HG03520 (cell line): ENCODE results near the gene NRAP.

Experiments
- ATAC-seq: cut with Tn5 transposase; IDR thresholded peaks from one replicate; pipeline ENCODE4 v1.9.1; 2021; ENCODE audit warnings: mild to moderate bottlenecking, moderate library complexity; ENCODE audit not compliant: unreplicated experiment

Gene NRAP

DNA sequence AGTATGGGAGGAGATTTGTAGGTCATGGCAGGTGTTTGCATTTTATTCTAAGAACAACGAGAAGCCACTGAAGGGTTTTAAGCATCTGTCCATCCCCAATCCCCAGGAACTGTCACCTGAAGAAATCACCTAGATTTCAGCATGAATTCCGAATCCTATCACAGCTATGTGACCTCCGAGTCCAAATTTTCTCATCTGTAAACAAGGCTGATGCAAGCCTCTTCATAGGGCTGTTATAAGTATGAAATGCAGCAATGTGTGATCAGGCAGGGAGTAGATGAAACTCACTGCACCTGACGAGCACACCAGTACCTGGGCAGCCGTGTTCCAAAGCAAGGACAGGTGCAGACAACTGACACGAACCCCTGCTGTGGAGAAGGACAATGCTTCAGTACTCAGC, 97.0 kb downstream of the NRAP start:
- no peak for ATAC-seq

DNA sequence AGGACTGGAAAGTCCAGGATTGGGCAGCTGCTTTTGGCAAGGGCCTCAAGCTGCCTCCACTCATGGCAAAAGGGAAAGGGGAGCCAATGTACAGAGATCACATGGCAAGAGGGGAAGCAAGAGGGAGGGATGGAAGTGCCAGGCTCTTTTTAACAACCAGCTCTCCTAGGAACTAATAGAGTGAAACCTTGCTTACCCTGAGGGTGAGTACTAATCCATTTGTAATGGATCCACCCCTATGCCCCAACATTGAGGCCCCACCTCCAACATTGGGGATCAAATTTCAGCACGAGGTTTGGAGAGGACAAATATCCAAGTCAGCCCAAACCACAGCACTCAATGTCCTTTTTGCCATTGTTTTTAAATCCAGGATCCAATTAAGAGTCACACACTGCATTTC, 98.5 kb downstream of the NRAP start:
- ATAC-seq = no peak

DNA sequence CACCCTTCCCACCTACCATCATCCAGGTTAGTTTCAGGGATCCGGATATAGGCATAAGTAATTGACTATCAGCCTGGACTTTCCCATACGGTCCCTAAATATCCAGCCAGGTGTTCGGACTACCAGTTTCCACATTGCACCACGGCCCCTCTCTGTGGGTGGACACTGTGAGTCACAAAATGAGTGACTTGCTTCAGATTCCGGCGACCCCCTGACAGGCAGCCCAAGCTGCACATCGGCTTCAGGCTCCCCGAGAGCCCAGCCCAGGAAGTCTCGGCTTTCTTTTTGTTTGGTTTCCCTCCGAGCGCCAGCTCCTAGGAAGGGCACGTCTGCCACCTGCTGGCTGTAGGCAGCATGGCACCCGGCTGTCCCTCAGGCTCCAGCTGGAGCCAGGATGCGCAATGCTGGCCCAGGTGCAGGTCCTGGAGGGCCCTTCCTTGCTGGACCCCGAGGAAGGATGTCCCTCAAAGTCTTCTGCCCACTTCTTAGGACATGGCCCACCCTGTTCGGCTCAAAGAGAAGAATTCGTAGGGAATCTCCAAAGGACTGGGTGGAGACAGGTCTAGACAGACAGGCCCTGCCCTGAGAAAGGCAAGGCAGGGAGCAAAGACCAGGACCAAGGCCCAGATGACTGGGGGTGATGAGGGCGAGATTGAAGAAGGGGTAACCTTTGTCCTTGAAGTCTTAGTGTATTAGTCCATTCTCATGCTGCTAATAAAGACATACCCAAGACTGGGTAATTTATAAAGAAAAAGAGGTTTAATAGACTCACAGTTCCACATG, 100.3 kb downstream of the NRAP start:
- peak; percentile 86 for ATAC-seq

DNA sequence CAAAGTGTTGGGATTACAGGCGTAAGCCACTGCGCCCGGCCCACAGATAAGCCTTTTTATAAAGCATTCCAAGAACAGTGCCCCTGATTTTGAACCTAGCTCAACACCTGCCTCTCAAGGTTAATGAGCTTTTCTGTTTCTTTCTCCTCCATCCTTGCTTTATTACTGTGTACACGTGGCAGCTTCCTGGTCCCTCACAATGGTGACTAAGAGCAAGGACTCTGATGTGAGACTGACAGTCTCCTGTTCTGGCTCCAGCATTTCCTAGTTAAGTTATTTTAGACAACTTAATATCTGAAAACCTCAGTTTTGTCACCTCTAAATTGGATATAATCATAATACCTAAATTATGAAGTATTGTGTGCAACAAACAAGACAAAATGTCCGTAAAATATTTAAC, 101.1 kb downstream of the NRAP start:
- ATAC-seq = no peak

DNA sequence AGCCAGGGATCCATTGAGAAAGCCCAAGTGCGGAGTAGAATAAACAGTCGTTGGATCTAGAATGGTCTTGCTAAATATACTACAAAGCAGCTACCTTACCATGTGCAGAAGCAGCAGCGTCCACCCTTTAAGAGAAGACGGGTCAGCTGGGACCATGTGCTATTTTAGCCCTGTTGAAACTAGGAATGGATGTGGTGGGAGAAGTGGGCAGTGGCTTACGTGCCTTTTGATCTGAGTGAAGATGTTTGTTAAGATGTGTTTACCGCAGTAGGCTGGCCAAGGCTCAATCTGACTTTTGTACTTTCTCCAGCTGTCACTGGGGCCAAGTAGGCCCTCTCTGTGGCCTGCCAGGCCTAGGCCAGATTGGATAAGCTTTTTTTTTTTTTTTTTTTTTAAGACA, 101.8 kb downstream of the NRAP start:
- no peak for ATAC-seq

DNA sequence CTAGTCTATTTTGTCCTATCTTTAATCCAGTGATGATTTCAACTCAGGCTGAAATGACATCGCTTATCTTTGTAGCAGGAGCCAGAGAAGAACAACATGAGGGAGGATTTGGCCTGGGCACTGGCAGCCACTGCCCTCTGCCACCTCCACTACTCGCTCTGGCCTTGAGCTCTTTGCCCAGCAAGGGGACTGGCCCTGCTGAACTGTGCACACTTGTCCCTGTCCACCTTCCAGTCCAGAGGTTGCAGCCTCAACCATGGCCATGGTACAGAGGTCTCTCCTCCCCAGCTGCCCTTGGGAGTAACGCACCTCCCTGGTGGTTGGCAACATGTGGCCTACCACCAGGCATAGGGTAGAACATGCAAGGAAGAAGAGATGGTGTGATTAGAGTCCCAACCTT, 102.6 kb downstream of the NRAP start:
- no peak for ATAC-seq

DNA sequence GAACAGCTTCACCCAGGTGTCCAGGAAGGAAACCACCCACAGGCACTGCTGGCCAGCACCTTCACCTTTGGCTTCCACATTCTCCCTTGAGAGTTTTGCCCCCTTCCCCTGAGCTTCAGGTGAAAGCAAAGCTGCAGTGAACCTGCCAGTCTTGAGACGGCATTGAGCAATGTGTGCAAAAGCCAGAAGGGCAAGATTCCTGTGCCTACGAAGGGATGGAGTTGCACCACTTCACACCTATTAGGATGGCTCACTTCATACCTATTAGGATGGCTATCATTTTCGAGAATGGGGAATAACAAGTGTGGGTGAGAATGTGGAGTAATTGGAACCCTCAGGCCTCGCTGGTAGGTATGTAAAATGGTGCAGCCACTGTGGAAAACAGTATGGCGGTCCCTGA, 103.8 kb downstream of the NRAP start:
- ATAC-seq = no peak

DNA sequence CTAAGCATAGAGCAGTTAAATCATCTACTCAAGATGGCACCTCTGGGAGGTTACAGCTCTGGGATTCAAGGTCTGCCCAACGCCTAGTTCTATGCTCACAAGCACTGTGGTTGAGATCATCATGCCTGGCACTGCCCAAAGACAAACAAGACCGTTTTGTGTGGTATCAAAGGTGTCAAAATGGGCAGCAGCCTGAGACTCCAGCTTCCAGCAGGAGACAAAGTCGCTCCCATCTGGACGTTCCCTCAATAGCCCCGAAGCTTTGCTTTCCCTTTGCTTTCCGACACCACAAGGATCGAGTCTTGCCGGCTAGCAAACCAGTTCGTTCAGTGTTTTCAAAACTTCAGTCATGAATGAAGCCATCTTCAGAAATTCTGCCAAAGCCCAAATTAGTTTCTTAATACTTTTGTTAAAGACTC, 105.9 kb downstream of the NRAP start:
- no peak for ATAC-seq

DNA sequence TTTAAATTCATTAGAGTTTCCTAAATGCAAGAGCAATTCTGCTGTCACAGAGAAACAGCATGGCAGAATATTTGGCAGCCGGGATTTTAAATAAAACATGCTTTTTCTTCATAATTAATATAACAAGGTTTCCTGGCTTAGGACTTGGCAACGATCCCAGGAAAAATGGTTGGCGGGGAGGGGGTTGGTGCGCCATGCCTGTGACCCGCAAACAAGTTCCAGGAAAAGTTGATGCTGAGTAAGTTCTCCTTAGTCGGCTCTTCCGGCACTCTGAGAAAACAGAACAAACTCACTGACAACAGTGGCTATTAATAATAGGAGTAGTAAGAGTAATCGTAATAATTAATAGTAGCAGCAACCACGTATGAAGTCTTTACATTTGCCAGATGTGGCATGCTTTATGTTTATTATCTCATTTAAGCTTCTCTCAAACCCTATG, 106.4 kb downstream of the NRAP start:
- no peak for ATAC-seq

DNA sequence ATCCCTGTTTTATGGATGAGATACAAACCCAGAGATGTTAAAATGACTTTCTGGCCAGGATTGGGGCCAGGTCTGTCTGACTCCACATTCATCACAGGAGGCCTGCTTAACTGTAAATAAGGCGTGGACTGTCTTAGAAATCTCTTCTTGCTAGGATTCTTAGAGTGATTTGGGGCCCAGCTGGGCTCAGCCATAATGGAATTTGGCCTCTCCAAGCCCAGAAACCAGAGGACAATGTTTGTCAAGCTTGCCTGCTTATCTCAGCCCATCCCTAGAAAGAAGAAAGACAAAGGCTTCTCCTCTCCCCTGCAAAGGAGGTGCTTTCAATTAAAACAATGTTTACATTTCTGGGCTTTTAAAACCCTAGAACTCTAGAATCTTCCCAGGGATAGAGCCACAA, 108.1 kb downstream of the NRAP start:
- ATAC-seq = no peak

DNA sequence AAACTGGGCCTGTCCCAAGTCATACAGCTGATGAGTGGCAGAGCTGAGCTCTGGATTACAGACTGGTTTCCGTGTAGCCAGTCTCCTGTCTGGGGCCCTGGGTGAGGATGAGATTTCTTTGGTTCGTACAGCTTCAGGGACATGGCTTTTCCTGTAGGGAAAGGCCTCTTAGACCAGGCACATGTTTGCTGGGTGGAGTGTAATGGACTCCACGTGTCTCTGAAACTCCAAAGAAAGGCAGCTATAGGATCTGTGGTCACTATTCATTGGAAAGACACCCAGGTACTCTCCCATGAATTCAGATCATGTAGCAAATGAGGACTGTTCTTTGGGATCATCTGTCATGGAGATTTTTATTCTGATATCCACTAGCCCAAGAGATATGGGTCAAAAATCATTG, 108.6 kb downstream of the NRAP start:
- no peak for ATAC-seq

DNA sequence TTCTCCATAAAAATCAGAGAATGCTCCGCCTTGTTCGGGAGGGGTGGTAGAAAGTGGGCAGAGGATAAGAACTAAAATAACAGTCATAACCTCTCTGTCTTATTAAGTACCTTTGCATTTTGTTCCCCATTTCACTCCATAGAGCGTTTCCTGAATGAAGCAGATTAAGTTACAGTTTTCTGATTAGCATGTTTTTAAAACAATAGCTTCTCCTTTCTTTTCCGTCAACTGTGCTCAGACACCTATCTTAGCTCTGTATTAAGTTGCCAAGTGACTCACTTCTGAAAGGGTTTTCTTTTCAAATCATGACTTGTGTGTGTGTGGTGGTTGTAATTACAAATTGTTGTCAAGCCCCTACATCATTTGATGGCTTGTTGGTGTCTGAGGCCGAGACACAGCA, 109.6 kb downstream of the NRAP start:
- no peak for ATAC-seq

DNA sequence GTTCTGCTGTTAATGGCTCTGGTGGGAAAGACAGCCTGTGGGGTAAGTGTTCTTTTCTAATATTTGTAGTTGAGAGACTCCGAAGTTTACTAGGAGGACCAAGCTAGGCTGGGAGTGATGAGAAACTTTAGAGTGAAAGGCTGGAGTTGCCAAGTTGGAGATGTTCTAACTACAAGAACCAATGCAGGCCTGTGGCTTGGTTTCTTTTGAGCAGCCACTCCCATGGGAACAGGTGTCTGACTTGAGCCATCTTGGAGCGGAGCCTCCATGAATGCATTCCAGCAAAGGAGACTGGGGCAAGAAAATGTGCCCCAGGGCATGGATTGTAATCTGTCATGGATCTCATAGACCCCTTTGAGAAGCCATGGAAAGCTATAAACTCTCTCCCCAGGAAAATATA, 110.7 kb downstream of the NRAP start:
- ATAC-seq = no peak

DNA sequence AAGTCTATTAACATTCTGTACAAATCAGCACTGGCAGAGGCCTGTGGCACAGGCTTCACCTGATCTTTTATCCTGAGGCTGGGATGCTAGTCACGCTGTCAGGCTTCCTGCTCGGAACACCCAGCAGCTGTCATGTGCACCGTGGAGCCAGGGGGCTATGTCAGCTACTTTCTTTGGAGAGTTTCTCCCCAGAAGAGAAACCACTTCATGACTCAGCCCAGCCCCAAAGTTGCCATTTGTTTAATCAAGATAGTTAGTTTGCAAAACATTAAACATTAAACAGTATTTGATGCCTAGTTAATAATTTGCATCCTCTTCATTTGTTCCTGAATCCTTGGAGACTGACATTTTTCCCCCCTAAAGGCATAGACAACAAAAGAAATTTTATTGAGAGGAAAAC, 111.1 kb downstream of the NRAP start, which contains the start of gene HABP2:
HABP2 (plus strand) TSS at position 353 of the 400 bp plus-strand sequence. CDS start 69 bp downstream, outside the sequence.
- no peak for ATAC-seq

DNA sequence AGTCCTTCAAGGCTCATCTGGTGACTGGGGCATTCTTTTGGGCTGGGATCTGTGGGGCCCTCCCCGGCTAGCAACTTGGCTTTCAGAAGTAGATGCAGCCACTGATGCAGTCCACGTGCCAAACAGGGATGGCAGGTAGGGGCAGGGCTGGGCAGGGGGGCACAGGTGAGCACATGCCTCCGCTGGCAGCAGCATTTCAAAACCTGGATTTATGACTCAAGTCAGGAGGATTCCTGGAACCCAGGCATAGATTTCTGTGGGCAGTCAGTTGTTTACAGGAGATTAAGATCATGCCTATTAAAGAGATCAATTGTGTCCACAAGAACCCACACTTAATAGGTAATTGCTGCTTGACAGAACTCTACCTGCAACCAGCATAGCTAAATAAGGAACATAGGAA, 111.8 kb downstream of the NRAP start:
- ATAC-seq = no peak

DNA sequence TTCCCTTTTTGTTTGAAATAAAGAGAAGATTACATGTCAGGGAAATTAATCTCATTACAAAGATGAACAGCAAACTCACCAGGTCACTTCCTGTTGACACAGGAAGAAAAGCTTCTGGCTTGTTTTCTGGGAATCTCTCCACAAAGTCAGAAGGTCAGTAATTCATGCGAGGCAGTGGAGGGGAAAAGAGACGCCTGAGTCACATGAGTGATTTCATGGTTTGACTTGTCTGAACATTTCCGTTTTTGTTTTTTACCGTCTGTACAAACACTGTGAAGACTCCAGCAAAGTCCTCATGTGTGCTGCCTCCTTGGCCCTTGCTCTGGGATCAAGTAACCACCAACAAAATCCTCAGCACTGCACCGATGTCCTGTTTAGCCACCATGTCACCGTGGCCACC, 113.5 kb downstream of the NRAP start:
- no peak for ATAC-seq

DNA sequence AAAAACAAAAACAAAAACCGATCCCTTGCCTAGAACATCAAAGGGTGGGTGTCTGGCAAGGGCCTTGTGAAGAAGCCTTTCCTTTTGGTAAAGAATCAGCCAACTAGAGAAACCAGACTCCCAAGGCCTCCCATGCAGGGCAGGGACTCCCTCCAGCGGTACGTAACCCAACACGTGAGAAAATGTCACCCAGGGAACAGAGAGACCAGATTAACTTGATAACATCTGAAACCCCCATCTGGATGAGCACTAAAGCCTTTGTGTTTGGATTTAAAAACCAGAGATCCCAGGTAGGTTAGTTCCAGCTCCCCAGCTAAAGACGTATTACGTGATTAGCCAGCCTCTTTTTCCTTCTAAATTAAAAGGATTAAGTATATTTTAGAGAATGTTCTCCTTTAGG, 114.0 kb downstream of the NRAP start:
- ATAC-seq = no peak

DNA sequence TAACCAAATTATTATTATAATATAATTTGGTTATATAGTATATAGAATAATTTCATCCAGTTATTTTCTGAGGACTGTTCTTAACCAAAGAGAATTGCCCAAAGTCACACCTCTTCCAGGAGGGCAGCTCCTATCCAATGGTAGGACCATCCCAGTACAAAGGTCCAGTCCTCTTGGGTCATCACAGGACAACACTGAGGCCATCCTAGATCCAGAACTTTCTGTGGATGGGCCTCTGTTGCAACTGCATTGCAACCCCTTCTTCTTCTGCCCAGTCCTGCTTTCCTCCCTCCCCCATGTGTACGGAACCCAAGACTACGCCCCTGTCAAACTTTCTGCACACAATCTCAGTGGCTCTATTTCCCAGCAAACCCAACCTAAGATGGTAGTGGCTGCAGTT, 116.4 kb downstream of the NRAP start:
- ATAC-seq = no peak

DNA sequence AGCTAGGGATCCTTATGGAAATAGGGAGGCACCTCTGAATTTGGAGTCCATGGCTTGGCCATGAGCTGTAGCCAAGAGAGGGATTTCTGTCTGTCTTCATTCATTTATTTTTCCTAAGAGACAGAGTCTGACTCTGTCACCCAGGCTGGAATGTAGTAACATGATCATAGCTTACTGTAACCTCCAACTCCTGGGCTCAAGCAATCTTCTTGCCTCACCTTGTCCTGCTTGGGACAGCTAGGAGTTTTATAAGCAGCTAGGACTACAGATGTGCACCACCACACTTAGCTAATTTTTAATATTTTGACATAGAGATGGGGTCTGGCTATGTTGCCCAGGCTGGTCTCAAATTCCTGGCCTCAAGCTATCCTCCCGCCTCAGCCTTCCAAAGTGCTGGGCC, 119.4 kb downstream of the NRAP start:
- no peak for ATAC-seq

DNA sequence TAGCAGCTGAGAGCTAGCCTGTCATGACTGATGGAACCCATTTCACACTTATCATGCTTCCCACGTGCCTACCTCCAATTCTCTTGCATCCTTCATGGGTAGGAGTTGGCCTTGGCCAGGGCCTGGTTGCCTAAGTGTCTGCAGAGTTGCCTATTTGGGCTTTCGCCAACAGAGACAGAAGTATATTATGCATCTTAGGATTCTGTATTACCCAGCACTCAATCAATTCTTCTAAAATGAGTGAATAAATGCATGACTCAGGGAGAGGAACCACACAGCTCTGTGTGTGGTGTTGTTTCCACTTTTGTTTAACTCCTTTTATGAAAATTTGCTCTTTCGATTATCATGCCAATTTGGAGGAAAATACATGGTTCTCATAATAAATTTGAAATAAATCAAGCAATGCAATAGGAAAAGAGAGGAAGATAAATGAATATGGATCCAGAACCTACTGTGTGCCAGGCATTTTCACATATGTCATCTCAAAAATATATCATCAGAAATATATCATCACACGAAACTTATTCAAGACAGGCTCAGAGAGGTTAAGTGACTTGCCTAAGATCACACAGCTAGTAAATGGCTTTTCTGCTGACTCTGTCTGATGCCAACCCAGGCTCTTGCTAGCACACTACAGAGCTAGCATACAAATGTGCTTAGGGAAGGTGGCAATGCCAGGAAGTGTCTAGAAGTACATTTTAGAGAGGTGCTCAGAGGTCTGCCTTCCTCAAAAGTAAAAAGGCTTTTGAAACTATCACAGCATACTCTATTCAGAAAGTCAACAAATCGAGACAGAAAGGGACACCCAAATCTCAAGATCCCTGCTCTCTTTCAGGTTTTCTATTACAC, 120.5 kb downstream of the NRAP start:
- ATAC-seq = no peak

DNA sequence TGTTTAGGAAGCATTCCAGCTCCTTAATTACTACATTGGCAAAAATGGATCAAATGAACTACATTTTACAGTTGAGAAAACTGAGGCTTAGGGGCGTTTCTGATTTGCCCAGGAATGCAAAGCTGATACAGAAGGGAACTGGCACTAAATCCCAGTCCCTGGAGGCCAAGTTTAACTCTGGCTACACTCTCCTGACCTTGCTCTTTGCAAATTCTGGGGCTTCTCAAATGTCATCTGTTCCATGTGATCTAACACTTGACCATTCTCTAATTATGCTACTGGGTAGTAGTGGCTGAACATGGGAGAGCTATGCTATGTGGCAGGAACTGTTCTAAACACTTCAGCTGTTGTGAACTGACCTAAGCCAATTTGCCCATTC, 122.3 kb downstream of the NRAP start:
- no peak for ATAC-seq

DNA sequence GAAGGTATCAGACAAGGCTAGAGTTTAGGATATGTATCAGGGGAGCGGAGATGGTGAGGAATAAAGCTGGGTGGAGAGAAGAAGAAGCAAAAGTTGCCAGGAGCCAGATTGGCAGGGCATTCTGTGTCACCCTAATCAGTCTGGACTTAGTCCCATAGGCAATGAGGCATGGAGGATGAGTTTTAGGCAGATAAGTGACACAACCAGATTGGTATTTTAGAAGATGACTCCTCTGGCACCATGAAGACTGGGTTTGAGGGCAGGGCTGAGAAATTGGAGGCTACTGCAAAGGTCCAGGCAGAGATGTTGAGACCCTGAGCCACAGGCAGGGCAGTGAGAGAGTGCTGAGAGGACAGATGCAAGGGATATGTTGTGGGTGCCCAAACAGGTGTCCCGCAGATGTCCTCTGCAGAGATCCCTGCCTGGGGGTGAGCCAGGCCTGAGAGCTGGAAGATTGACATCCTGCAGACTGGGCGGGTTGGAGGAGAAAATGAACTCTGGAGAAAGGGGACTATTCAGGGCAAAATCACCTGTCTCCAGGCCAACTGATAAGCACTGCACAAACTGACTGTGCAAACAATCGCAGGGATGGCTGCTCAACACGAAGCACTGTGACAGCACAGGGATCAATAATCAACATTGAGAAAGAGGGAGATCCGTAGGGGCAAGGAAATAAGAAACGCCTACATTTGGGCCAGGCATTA, 122.8 kb downstream of the NRAP start:
- ATAC-seq = no peak
